D341Med (cell line): ENCODE results near the gene MAEA.
"Not testable (repeated sequence)": the region's sequence is repeated elsewhere in the genome, so short reads cannot be mapped to it uniquely, and the experiment has no call there.

Source experiments
- DNase-seq: peaks from one replicate; pipeline ENCODE4 v3.0.0; 2012; ENCODE audit warnings: low spot score

Gene MAEA

DNA sequence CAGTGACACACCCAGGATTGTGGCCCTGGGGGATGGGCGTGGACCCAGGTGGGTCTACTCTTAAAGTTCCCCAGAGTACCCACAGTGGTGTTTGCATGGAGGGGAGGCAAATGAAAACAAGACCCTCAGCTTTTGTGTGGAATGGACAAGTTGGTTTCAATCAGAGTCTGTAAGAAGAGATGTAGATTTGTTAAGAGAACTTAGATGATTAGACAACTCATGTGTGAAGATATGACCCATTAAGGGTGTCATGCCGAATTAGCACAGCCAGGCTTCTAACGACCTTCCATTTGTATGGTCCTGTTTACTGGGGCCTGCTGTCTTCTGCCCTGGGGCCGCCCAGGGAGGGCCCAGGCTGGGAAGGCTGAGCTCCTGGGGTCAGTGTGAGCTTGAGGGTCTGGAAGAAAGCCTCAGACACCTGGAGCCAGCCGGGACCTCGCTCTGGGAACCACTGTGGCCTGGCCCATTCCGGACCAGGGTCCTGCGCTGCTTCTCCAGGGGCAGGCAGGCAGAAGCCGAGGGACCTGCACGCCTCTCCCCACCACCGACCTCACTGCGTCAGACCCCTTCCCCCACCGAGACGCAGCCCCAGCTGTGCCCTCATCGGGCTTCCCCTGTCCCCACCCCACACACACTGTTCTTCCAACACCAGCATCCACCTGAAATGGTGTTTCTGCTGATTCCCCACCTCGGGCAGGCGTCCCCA, 77.7 kb downstream of the MAEA start:
- DNase-seq = no peak

- DNase-seq = no peak
These were observed 78.2 kb downstream of the MAEA start for GRCh38 chr4:1367936-1368289.

- DNase-seq = no peak
These were observed 78.9 kb downstream of the MAEA start for GRCh38 chr4:1368421-1369090.

GRCh38 chr4:1369091-1369450, 79.4 kb downstream of the MAEA start:
- DNase-seq = no peak

GRCh38 chr4:1369479-1370079, 79.9 kb downstream of the MAEA start:
- DNase-seq = no peak

DNA sequence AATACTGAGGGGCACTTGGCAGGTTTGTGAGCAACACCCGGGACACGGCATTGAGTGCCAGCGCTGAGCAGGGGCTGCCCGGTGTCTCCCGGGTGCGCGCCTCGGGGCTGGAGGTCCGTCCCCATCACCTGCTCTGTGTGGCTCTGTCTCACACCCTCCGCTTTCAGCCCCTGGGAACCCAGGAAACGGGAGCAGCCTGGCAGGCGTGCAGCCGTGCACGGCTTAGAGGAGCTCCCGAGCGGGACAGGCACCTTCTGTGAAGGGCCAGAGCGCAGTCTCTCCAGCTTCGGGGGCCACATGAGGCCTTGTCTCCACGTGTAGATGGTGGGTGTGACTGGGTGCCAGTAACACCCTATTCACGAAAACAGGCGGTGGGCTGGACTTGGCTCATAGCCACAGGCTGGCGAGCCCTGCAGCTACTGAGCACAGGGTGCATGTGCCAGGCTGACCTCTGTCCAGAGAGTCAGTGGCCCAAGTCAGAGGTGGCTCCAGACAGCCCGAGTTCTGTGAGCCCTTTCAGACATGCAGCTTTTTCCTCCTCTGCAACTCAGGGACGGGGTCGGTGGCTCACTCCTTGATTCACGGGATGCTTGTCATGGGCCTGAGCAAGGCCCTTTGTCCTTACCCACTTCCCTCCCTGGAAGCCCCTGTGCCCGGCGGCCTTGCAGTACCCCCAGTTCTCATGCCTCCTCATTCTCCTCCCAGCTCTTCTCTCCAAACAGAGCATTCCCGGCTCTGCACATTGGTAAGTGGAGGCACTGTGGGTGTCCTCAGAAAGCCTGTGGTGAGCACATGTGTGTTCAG, 80.8 kb downstream of the MAEA start:
- no peak for DNase-seq

DNA sequence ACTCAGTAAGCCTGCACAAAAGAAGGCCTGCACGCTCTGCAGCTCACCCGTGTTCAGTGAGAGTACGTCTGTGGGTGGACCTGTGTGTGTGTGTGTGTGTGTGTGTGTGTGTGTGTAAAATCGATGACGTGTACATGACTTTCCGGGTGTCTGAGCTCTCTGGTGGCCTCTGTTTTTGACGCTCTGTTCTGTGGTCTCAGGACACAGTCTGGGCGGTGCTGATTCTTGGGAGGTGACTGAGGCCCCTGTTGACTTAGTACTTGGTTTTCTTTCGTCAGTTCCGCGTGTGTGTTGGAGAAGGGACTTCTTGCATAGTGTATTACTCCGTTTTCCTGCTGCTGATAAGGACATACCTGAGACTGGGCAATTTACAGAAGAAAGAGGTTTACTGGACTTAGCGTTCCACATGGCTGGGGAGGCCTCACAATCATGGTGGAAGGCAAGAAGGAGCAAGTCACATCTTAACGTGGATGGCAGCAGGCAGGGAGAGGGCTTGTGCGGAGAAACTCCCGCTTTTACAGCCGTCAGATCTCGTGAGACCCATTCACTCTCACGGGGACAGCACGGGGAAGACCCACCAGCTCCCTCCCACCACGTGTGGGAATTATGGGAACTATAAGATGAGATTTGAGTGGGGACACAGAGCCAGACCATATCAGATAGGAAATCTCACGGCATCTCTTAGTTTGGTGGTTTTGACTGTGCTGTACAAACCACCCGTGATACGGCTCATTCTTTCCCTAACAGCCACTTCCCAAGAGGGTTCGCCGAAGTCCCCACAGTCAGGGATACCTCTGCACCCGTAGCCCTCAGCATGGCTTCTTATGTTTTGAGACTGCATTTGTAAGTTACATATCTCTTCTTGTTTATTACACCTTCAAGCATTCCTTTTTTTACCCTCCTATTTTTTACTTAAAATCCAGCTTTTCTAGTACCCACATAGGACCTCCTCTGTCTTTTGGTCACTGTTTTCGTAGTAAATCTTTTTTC, 81.8 kb downstream of the MAEA start:
- DNase-seq = no peak

- DNase-seq = not testable (repeated sequence)
These were observed 82.9 kb downstream of the MAEA start for GRCh38 chr4:1372576-1372975.

DNA sequence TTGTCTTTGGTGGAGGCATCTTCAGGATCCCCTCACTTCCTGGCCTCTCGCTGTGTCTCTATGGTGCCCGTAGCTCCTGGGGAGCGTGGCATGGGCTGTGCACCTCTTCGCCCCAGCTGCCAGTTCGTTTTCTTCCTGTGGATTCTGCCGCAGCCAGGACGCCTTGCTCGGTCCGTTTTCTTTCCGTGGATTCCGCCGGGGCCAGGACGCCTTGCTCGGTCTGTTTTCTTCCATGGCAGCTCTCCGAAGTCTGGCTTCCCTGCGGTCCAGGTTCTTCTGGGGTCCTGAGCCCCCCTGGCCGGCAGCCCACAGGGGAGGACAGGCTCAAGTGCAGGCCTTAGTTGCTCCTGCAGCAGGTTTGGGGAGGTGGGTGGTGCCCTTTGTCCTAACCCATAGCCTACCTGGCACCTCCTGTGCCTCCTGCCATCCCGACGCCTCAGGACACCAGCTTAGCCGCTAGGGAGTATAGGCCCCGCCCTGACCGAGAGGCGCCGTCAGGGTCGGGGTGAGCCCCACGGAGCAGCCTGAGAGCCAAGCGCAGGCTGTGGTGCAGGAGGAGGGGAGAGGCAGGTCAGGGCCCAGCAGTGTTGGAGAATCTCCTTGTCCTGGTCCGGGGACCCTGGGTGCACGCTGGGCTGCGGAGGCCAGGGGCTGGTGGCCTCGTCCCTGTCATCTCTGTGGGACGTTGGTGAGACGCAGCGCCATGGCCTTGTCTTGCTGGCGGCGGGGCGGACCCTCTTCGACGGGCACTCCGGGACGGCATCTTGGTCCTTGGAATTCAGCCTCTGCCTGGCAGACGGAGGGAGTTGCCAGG, 84.4 kb downstream of the MAEA start:
- no peak for DNase-seq

DNA sequence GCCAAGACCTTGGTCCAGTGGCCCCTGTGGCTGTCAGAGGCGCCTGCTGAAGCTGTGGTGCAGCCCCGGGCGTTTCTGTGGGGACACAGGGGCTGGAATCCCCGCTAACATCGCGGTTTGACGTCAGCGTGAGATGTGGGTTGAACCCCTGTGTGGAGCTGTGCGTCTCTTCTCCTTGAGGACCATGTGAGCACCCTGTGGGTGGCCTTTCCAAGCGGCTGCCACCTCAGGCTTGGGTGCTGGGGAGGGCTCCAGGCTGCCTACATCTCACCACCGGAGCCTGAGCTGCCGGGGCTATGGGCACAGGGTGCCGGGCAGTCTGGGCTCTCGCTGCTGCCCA, 85.0 kb downstream of the MAEA start:
- DNase-seq = no peak

- DNase-seq = no peak
These were observed 85.5 kb downstream of the MAEA start for GRCh38 chr4:1375051-1375721.

GRCh38 chr4:1375761-1376322, 86.2 kb downstream of the MAEA start:
- DNase-seq = no peak

DNA sequence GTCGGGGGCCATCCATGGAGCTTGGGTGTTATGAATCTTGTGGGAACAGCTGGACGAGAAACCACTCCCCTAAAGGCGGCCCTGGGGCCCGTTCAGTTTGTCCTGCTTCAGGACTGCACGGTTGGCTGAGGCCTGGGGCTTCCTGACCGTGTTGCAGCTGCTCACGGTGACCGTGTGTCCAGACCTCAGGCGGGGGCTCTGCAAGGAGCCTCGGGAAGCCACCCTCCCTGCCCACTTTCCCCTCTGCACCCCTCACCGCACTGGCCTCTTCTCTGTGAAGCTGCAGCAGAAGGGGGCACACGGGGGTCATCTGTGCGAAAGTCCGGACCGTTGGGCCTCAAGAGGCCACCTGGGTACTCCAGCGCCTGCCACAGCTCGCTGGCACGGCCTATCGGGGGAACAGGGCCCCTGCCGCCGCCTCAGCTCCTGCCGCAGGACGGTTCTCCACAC, 86.7 kb downstream of the MAEA start:
- no peak for DNase-seq

DNA sequence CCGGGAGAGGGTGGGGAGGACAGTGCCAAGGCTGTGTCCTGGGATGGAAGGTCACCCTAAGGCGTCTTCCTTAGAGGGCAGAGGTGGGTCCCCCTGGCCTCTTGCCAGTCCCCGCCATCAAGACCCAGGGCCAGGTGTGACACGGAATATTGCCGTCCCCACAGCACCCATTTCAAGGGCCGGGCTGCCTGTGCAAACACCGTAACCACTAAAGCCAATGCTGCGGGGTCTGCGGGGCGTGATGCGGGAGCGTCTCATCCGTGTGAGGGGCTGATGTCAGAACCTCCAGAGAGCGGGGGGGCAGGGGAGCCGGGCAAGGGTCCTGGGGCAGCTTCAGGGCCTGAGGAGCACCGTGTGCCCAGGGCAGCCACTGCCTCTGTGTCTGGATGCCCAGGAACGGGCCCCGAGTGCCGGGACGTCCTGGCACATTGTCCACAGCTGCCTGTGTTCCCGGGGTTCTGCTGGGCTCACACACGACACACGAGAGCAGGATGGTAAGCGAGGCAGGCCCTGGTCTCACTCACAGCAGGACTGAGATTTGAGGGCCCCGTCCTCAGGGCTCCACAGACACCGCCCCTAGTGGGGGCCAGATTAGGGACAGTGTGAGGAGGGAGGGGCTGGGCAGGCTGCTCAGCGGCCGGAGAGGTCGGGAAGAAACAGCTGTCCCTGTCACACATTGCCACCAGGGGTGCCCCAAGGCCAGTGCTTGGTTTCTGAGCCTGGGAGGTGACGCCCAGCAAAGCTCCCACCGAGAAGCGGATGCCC, 87.3 kb downstream of the MAEA start:
- DNase-seq = no peak

DNA sequence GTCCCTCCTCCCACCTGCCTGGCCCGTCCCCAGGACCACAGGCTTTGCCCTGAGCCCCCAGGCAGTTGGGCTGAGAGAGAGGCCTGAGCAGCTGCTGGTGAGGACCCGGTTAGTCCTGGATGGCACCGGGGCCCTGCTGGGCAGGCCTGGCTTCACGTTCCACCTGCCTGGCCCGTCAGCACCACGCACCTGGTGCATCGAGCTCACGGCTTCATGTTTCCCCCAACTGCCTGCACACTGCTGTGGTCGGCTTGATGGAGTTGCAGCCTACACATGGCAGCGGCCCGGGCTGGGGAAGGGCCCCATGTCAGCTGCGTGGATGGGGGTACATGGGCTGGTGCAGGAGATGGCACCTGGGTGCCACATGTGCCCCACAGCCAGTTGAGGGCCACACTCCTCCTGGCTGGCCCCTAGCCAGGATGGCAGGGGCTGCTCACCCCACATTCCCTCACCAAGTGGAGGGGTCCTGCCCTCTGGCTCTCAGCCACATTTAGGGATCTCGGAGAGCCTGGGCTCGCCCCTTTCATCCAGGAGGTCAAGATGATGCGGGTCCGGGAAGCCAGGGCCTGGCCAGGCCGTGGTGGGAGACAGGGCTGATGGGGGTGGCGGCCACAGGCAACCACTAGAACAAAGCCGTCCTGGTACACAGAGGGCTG, 88.0 kb downstream of the MAEA start:
- no peak for DNase-seq

DNA sequence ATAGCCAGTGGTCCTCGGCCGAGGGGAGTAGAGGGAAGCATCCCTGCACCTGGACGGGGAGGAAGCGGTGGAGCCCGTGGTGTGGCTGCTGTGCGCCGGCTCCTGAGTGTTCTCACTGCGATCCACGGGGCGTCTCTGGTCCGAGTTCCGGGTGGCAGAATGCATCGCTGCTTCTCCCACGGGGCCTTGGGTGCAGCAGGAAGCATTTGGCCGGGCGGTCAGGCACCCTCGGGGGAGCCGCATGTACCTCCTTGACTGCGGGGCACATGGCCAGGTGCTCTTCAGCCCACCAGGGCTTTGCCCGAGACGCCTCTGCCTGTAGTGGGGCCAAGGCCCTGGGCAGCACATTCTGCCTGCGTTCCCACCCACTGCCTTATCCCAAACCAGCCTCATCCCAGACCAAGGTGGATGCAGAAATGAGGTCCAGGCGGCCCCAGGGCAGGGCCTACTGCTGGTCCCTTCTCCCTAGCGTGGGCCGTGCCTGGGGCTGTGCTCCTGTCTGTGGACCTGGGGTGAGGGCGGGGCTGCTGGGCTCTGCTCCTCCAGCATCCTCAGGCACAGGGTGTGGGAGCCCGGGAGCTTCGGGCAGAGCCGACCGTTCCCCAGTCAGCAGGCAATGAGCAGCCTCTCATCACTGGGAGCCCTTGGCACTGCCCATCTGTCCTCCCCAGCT, 89.0 kb downstream of the MAEA start:
- DNase-seq = no peak

DNA sequence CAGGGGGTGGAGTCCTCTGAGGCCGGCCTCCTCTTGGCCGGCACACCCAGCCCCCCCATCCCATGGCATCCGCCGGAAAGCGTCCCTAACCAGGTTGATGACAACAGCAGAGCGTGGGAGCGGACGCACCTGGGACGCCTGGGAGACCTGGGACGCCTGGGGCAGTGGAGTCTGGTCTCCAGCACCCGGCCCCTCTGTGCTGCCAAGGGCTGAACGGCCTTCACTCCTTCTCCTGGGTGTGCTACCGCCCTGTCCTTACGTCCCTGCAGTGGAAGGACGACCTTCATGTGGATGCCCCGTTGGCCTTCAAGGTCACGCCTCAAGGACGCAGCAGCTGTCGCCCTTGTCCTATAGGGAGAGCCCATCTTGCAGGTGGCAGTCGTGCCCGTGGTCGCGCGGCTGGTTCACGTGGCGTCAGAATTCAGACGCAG, 89.7 kb downstream of the MAEA start:
- DNase-seq = no peak

GRCh38 chr4:1379801-1380331, 90.2 kb downstream of the MAEA start:
- DNase-seq = no peak
